K562 (cell line): ENCODE data around the gene CMSS1. TPM values are rescaled to one million over a fixed set of nuclear protein-coding genes. Genes with fewer than 3 reads are reported as not detected.

Source experiments
- ATAC-seq: fragments of 200-7000 bp; cut with Tn5 transposase; 3 replicates; pipeline ENCODE4 v1.9.1; 2020; ENCODE audit warnings: moderate library complexity
- BruUV-seq: library from RNA; stranded (reverse); fragments of 400-500 nt; replicated peaks from 2 replicates; lab custom pipeline; 2021; lab: Mats Ljungman, UMichigan
- CTCF ChIA-PET: fragments of 300-600 bp; formaldehyde crosslinking; extraction: SDS; loops from one replicate; lab custom pipeline; 2021; ENCODE audit warnings: low intra/inter-chr PET ratio; lab: Yijun Ruan, JAX
- POLR2A ChIA-PET: fragments of 300-600, 350-650 bp; sonication (Branson Sonifier 250); formaldehyde crosslinking; extraction: SDS; loops from one replicate; lab custom pipeline; 2021; ENCODE audit warnings: antibody characterized with exemption, inconsistent platforms; lab: Yijun Ruan, JAX
- DNase-seq, 4 experiments: peaks; one replicate each; pipeline versions ENCODE4 v3.0.0 to v3.0.0-alpha.2; 2011 to 2018; ENCODE audit warnings: low spot score in 3 of 4, mixed read lengths in 3 of 4; ENCODE audit errors: extremely low read depth in 1 of 4
- FAIRE-seq: peaks from 2 replicates; lab custom pipeline; 2011; peaks lifted over from hg19 to GRCh38; lab: Jason Lieb, UNC
- H2AFZ ChIP-seq: 2 replicates; pipeline ENCODE4 v1.6.0; 2011; ENCODE audit warnings: low read depth, low read length, control low read depth, inconsistent platforms
- H3K27ac ChIP-seq: fragments of 200-600 bp; 3 replicates; pipeline ENCODE4 v1.8.0; 2011; ENCODE audit warnings: low read depth, mild to moderate bottlenecking, control low read depth, inconsistent platforms, low read length, moderate library complexity, mixed read lengths; ENCODE audit errors: extremely low read depth
- H3K27me3 ChIP-seq, 2 experiments: fragments of 300-600 bp in 1 of 2; 2 replicates in 1 of 2; 3 replicates in 1 of 2; pipeline versions ENCODE4 v1.6.0 to v1.8.0; 2011; ENCODE audit warnings: inconsistent platforms in 2 of 2, low read length in 2 of 2, mild to moderate bottlenecking in 1 of 2, mixed read lengths in 1 of 2, moderate library complexity in 1 of 2; ENCODE audit not compliant: control insufficient read depth in 2 of 2, insufficient read depth in 2 of 2
- H3K36me3 ChIP-seq: fragments of 300-600 bp; 3 replicates; pipeline ENCODE4 v1.8.0; 2011; ENCODE audit warnings: mild to moderate bottlenecking, low read length, inconsistent platforms; ENCODE audit not compliant: control insufficient read depth, insufficient read depth
- H3K4me1 ChIP-seq, 2 experiments: fragments of 200-600 bp in 1 of 2; replicated peaks in 1 of 2; 2 replicates in 1 of 2; 3 replicates in 1 of 2; pipeline versions ENCODE4 v1.5.1 to v1.8.0; 2011; ENCODE audit warnings: inconsistent platforms in 2 of 2, low read length in 2 of 2, mild to moderate bottlenecking in 1 of 2, mixed read lengths in 1 of 2, moderate library complexity in 1 of 2; ENCODE audit not compliant: control insufficient read depth in 2 of 2, insufficient read depth in 2 of 2
- H3K4me2 ChIP-seq: 2 replicates; pipeline ENCODE4 v1.6.1; 2011; ENCODE audit warnings: low read length, control low read depth, inconsistent platforms, mixed read lengths; ENCODE audit not compliant: insufficient read depth
- H3K4me3 ChIP-seq: fragments of 200-600 bp; sonication (generic), shearing (Covaris generic); 2 replicates; pipeline ENCODE4 v1.5.1; 2016; ENCODE audit warnings: control low read depth, inconsistent platforms
- H3K79me2 ChIP-seq: fragments of 200-600 bp; 3 replicates; pipeline ENCODE4 v1.8.0; 2011; ENCODE audit warnings: low read length, inconsistent platforms; ENCODE audit not compliant: control insufficient read depth, insufficient read depth
- H3K9ac ChIP-seq, 2 experiments: 2 replicates each; pipeline versions ENCODE4 v1.6.0 to v1.6.1; 2011; ENCODE audit warnings: low read depth in 2 of 2, low read length in 2 of 2, control low read depth in 1 of 2, inconsistent platforms in 1 of 2, mild to moderate bottlenecking in 1 of 2, mixed read lengths in 1 of 2; ENCODE audit not compliant: insufficient read depth in 1 of 2
- H3K9me1 ChIP-seq: one replicate; pipeline ENCODE4 v1.6.0; 2011; ENCODE audit warnings: inconsistent platforms, mild to moderate bottlenecking, low read length, moderate library complexity; ENCODE audit not compliant: control insufficient read depth, insufficient read depth
- H3K9me3 ChIP-seq: replicated peaks from 2 replicates; pipeline ENCODE4 v1.5.1; 2011; ENCODE audit warnings: low read depth, low read length, inconsistent platforms; ENCODE audit not compliant: control insufficient read depth, insufficient read depth
- H4K20me1 ChIP-seq: replicated peaks from 2 replicates; pipeline ENCODE4 v1.6.1; 2011; ENCODE audit warnings: low read length, inconsistent platforms, mixed read lengths; ENCODE audit not compliant: control insufficient read depth, insufficient read depth
- C11orf30 ChIP-seq: fragments of 450-650 bp; IDR thresholded peaks from 2 replicates; pipeline ENCODE4 v1.6.1; 2016; ENCODE audit warnings: low read depth, mild to moderate bottlenecking
- FOXA3 ChIP-seq, 2 experiments: fragments of 450-650 bp in 1 of 2; sonication (generic) in 1 of 2; formaldehyde crosslinking; IDR thresholded peaks in 1 of 2; conservative IDR thresholded peaks in 1 of 2; 2 replicates each; pipeline versions ENCODE4 v1.4.0 to v1.8.0; 2020 to 2022; ENCODE audit warnings: mild to moderate bottlenecking in 2 of 2, missing genetic modification reagents in 1 of 2
- GABPB1 ChIP-seq: sonication (generic); formaldehyde crosslinking; IDR thresholded peaks from 2 replicates; pipeline ENCODE4 v1.8.0; 2022; ENCODE audit warnings: mild to moderate bottlenecking, missing genetic modification reagents
- HNRNPK ChIP-seq: fragments of 200-400 bp; formaldehyde crosslinking; IDR thresholded peaks from one replicate; pipeline ENCODE4 v1.6.1; 2018; ENCODE audit warnings: mild to moderate bottlenecking, low read depth, low read length; ENCODE audit not compliant: poor library complexity, severe bottlenecking
- MYC ChIP-seq, 2 experiments: fragments of 250-450 bp in 1 of 2; sonication (Bioruptor Pico) in 1 of 2; IDR thresholded peaks; 2 replicates each; pipeline versions ENCODE4 v1.5.1 to v1.6.1; 2012 to 2021; ENCODE audit warnings: low read depth in 2 of 2, borderline replicate concordance in 1 of 2, improper control_type of control experiment in 1 of 2, low read length in 1 of 2, mild to moderate bottlenecking in 1 of 2, moderate library complexity in 1 of 2
- SETDB1 ChIP-seq: IDR thresholded peaks from one replicate; pipeline ENCODE4 v1.6.1; 2012; ENCODE audit warnings: low read length, control low read depth, inconsistent platforms
- XRCC4 ChIP-seq: IDR thresholded peaks from one replicate; pipeline ENCODE4 v1.6.1; 2011; ENCODE audit not compliant: insufficient read depth, insufficient read length; ENCODE audit errors: extremely low read depth
- ZNF316 ChIP-seq: fragments of 450-650 bp; IDR thresholded peaks from 2 replicates; pipeline ENCODE4 v1.6.1; 2016
- WGBS: fragments of 100-300 bp; shearing (Covaris generic); methylation state at CpG from one replicate; pipeline ENCODE4 v1.1.6; 2016; ENCODE audit warnings: low coverage, mixed read lengths; ENCODE audit not compliant: insufficient coverage; ENCODE audit errors: missing lambda C conversion rate; 5-methylcytosine and 5-hydroxymethylcytosine counted together
- in situ Hi-C: fragments of 300-500 bp; cut with MboI; formaldehyde crosslinking; loops from 4 replicates; pipeline ENCODE4 v1.15.0; 2018; ENCODE audit warnings: inconsistent platforms, mixed read lengths
- intact Hi-C: fragments of 100-400 bp; cut with micrococcal nuclease; formaldehyde crosslinking; loops from 2 replicates; pipeline ENCODE4 v1.14.2; 2022
- polyA plus RNA-seq, 8 experiments: library from polyadenylated mRNA; depleted of rRNA in 4 of 8; stranded (reverse) in 5 of 8; unstranded in 3 of 8; fragments of >200 nt; fragmentation: Nextera tagmentation in 2 of 8; fragmentation: Illumina TruSeq in 1 of 8; extraction: Ambion mirVana in 2 of 8; extraction: Trizol in 1 of 8; gene quantifications; 2 replicates each; pipeline versions ENCODE4 v1.2.1 to v1.2.3, GENCODE V29; 2011 to 2014; ENCODE audit warnings: inconsistent platforms in 1 of 8, missing spikeins in 1 of 8
- total RNA-seq, 7 experiments: library from RNA; depleted of rRNA in 6 of 7; stranded (reverse); fragments of >200 nt in 6 of 7; fragmentation: Illumina TruSeq in 2 of 7; extraction: Trizol in 2 of 7; gene quantifications; 2 replicates each; pipeline versions ENCODE4 v1.2.1 to v1.2.3, GENCODE V29; 2011 to 2021; ENCODE audit warnings: low replicate concordance in 1 of 7

Gene CMSS1
- total and polyA plus RNA-seq, 9 of the 15 experiments (the other 6 are each of a cell fraction or from before 2014, with no cell fraction given), result 46.9 to 109 (median 72.3) TPM

DNA sequence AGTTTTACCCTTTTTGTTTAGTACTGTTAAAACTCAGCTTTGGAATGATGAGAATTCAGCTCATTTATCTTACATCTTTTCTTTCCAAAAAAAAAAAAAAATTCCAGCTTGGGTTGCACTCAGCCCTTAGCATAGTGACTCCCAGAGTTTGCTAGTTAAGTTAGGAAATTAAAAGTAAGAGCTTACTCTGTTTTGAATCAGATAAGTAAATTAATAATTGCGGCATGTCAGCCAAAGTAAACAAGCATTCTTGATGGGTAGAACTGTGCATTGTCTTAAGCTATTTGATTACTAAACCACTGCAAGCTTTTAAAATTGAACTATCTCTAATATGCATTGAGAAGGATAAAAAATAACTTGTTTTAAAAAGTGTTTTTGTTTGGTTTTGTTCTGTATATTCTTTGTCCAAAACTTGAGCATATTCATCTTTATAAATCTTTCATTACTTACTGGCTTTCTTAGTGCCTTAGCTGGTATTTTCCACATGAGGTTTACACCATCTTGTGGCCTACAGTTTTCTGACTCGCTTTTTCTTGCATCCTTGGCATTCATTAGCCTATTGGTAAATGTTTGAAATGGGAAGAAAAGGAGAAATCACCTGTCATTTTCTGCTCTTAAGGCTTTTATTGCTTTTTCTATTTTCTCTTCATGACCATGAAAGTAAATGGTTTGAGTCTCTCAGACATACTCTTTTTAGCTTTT, 189.1 kb downstream of the CMSS1 start:
- Histone ChIP-seq H2AFZ (no peak overlapping the region), H3K79me2 (no peaks in the 10 kb centered on the region; the same call in 2 of the 3 replicates), H4K20me1 (0 out of 2 replicates have a peak, but pooled peaks cover 4% of the 10 kb centered on the region), H3K27ac (no peak overlapping the region), H3K9me3 (no peaks in the 10 kb centered on the region), H3K27me3 (no peaks in the 10 kb centered on the region), H3K4me1 (peaks cover 0 to 11% of the 10 kb centered on the region in 2 experiments; a peak in 3 of 5 replicates), H3K36me3 (no peaks in the 10 kb centered on the region), H3K9me1 (no peaks in the 10 kb centered on the region), H3K9ac (no peak overlapping the region), H3K4me2 (no peak overlapping the region), H3K4me3 (no peak overlapping the region)
- in situ Hi-C loops, result no loop called here
- BruUV-seq, result no TSS peak
- ATAC-seq, result no peak
- no peak for FAIRE-seq
- DNase-seq, result no peak
- intact Hi-C loops, result loop anchor here (10.0 kb wide), 2 partner anchors 58 to 162 kb away; no protein-coding TSS in a partner anchor
- WGBS, result 48% methylated on average over 2 of the region's 2 CpGs
- POLR2A ChIA-PET, result interaction anchor here (0.8 kb wide), 1 partner anchor 22 kb away, joined by 4 read pairs; no protein-coding TSS in a partner anchor
- TF ChIP-seq FOXA3 (CRISPR knock-in tag; conservative IDR thresholded peaks at IDR 0.05 in 1 of 2, IDR thresholded peaks at IDR 0.05 in 1 of 2) (peak in 1 of 2 experiments; percentile 74; a peak in 2 of 4 replicates), GABPB1 (CRISPR knock-in tag) (no peak), XRCC4 (no peak)
- CTCF ChIA-PET, result interaction anchor here (0.6 kb wide), 1 partner anchor 1810 kb away, joined by 3 read pairs; no protein-coding TSS in a partner anchor

DNA sequence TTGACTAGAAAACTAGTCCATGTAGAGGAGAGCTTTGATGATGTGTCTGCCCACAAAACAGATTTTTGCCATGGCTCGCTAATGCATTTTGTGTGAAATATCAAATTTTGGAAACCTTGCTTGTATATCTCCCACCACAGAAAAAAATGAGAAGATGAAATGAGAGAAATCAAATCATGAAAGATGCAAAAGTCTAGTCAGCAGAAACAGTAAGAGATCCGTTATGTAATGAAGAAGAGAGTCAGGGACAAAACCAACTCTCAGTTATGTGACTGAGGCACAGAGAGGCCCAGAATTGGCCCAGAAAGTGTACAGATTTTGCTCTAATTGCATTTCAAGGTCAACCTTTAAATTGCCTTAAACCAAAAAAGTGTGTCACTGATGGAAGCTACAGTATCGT, 189.7 kb downstream of the CMSS1 start:
- intact Hi-C loops, result loop anchor here (10.0 kb wide), 2 partner anchors 57 to 163 kb away; no protein-coding TSS in a partner anchor
- Histone ChIP-seq H3K27me3 (no peaks in the 10 kb centered on the region), H3K79me2 (no peaks in the 10 kb centered on the region; the same call in 2 of the 3 replicates), H3K9me1 (no peaks in the 10 kb centered on the region), H3K4me2 (no peak overlapping the region), H3K27ac (no peak overlapping the region), H4K20me1 (0 out of 2 replicates have a peak, but pooled peaks cover 4% of the 10 kb centered on the region), H3K4me3 (no peak overlapping the region), H3K4me1 (peaks cover 0 to 11% of the 10 kb centered on the region in 2 experiments; a peak in 2 of 5 replicates), H3K36me3 (no peaks in the 10 kb centered on the region), H3K9me3 (no peaks in the 10 kb centered on the region), H3K9ac (no peak overlapping the region), H2AFZ (no peak overlapping the region)
- no peak for ATAC-seq
- TF ChIP-seq ZNF316, result peak; percentile 61
- no peak for TF ChIP-seq MYC (IDR thresholded peaks at IDR 0.05; ENCODE audit: low read depth, low read length)
- no peak for TF ChIP-seq MYC (CRISPR knock-in tag; IDR thresholded peaks at IDR 0.05; ENCODE audit: borderline replicate concordance, low read depth)
- TF ChIP-seq SETDB1, result no peak
- TF ChIP-seq HNRNPK, result no peak
- TF ChIP-seq C11orf30, result peak; percentile 10; the same call in 1 of the 2 replicates
- BruUV-seq, result no TSS peak
- DNase-seq, result no peak
- in situ Hi-C loops, result no loop called here
- 80% methylated on average over 3 of the region's 3 CpGs for WGBS
- POLR2A ChIA-PET, result no interaction called here
- CTCF ChIA-PET, result no interaction called here
- FAIRE-seq, result no peak
